ENCODE measurements around the gene ZNF789. TPM values are rescaled to one million over a fixed set of nuclear protein-coding genes. Genes with fewer than 3 reads are reported as not detected.

ZNF789 gene
- total and polyA plus RNA-seq, 2 donors (not counting 3 experiments of a cell fraction or from before 2014, with no cell fraction given): 11.6 to 21.6 TPM

- intact Hi-C loops (cut with micrococcal nuclease): no loop called here
- Histone ChIP-seq H3K4me2 (ENCODE audit: insufficient read depth, low read length) (no peak overlapping the region), H4K20me1 (replicated peaks; ENCODE audit: control insufficient read depth, extremely low read depth, insufficient read depth, low read length) (no peaks in the 10 kb centered on the region), H3K79me2 (ENCODE audit: control insufficient read depth, insufficient read depth, low read length) (no peaks in the 10 kb centered on the region), H3K9me3 (replicated peaks; ENCODE audit: control insufficient read depth, insufficient read depth, low read length) (no peaks in the 10 kb centered on the region), H3K27ac (ENCODE audit: insufficient read depth, low read depth, low read length) (no peak overlapping the region), H3K9ac (replicated peaks; ENCODE audit: extremely low read depth, insufficient read depth, low read length) (no peak overlapping the region), H3K4me3 (replicated peaks in 1 of 3; ENCODE audit: insufficient read depth in 1 of 3, low read depth in 1 of 3, low read length in 3 of 3) (no peak overlapping the region), H3K4me1 (ENCODE audit: control insufficient read depth, extremely low read depth, insufficient read depth, low read length) (no peaks in the 10 kb centered on the region), H2AFZ (ENCODE audit: low read depth, low read length) (no peak overlapping the region), H3K36me3 (ENCODE audit: control insufficient read depth in 2 of 2, extremely low read depth in 1 of 2, insufficient read depth in 2 of 2, low read length in 2 of 2) (peaks cover 13 to 56% of the 10 kb centered on the region in 2 experiments), H3K27me3 (ENCODE audit: control insufficient read depth in 2 of 2, insufficient read depth in 2 of 2, low read length in 2 of 2) (no peaks in the 10 kb centered on the region), H3K9me1 (replicated peaks; ENCODE audit: control insufficient read depth, extremely low read depth, insufficient read depth, low read length) (no peaks in the 10 kb centered on the region)
- DNase-seq (ENCODE audit: low read depth, low spot score) (no peak), FAIRE-seq (no peak)
- CTCF ChIA-PET: no interaction called here
- TF ChIP-seq GATA2 (IDR thresholded peaks at IDR 0.05; ENCODE audit: insufficient read depth, insufficient read length, low read depth, low read length) (no peak), FOS (IDR thresholded peaks at IDR 0.05; ENCODE audit: borderline replicate concordance, insufficient read depth, low read length) (no peak), JUN (IDR thresholded peaks at IDR 0.05; ENCODE audit: borderline replicate concordance, insufficient read depth, insufficient read length, low read depth) (no peak)
- POLR2A ChIA-PET: no interaction called here
- dilution Hi-C loops (cut with MboI; ENCODE audit: extremely low pct_ligation_motif_present, low sequenced_read_pairs): no loop called here
- BruUV-seq (replicated peaks): no TSS peak
Observed at GRCh38 chr7:99449326-99449725, 23.4 kb upstream of the ZNF789 start.

- Histone ChIP-seq H4K20me1 (replicated peaks; ENCODE audit: control insufficient read depth, extremely low read depth, insufficient read depth, low read length) (no peaks in the 10 kb centered on the region), H3K36me3 (ENCODE audit: control insufficient read depth in 2 of 2, extremely low read depth in 1 of 2, insufficient read depth in 2 of 2, low read length in 2 of 2) (peaks cover 9 to 63% of the 10 kb centered on the region in 2 experiments), H3K9me1 (replicated peaks; ENCODE audit: control insufficient read depth, extremely low read depth, insufficient read depth, low read length) (no peaks in the 10 kb centered on the region), H3K79me2 (ENCODE audit: control insufficient read depth, insufficient read depth, low read length) (no peaks in the 10 kb centered on the region), H3K4me1 (ENCODE audit: control insufficient read depth, extremely low read depth, insufficient read depth, low read length) (no peaks in the 10 kb centered on the region), H3K27me3 (ENCODE audit: control insufficient read depth in 2 of 2, insufficient read depth in 2 of 2, low read length in 2 of 2) (no peaks in the 10 kb centered on the region), H3K27ac (ENCODE audit: insufficient read depth, low read depth, low read length) (no peak overlapping the region), H3K4me3 (replicated peaks in 1 of 3; ENCODE audit: insufficient read depth in 1 of 3, low read depth in 1 of 3, low read length in 3 of 3) (no peak overlapping the region), H3K9me3 (replicated peaks; ENCODE audit: control insufficient read depth, insufficient read depth, low read length) (no peaks in the 10 kb centered on the region), H2AFZ (ENCODE audit: low read depth, low read length) (no peak overlapping the region), H3K4me2 (ENCODE audit: insufficient read depth, low read length) (no peak overlapping the region), H3K9ac (replicated peaks; ENCODE audit: extremely low read depth, insufficient read depth, low read length) (no peak overlapping the region)
- FAIRE-seq (no peak), DNase-seq (ENCODE audit: low read depth, low spot score) (no peak)
- BruUV-seq (replicated peaks): no TSS peak
- POLR2A ChIA-PET: no interaction called here
- dilution Hi-C loops (cut with MboI; ENCODE audit: extremely low pct_ligation_motif_present, low sequenced_read_pairs) (no loop called here), intact Hi-C loops (cut with micrococcal nuclease) (no loop called here)
- TF ChIP-seq MAX (IDR thresholded peaks at IDR 0.05; ENCODE audit: insufficient read depth, insufficient read length) (no peak), CTCF (IDR thresholded peaks at IDR 0.05; ENCODE audit: extremely low read depth in 1 of 2, insufficient read depth in 1 of 2, low read depth in 1 of 2, low read length in 2 of 2) (no peak), JUN (IDR thresholded peaks at IDR 0.05; ENCODE audit: borderline replicate concordance, insufficient read depth, insufficient read length, low read depth) (no peak), POLR2A (IDR thresholded peaks at IDR 0.05; ENCODE audit: low read depth, low read length) (no peak), POLR2AphosphoS5 (IDR thresholded peaks at IDR 0.05; ENCODE audit: insufficient read depth, low read depth, low read length) (no peak), FOS (IDR thresholded peaks at IDR 0.05; ENCODE audit: borderline replicate concordance, insufficient read depth, low read length) (no peak), MYC (IDR thresholded peaks at IDR 0.05; ENCODE audit: low read depth, low read length) (no peak), EZH2 (IDR thresholded peaks at IDR 0.05; ENCODE audit: borderline replicate concordance, low read depth, low read length, severe bottlenecking) (no peak), GATA2 (IDR thresholded peaks at IDR 0.05; ENCODE audit: insufficient read depth, insufficient read length, low read depth, low read length) (no peak)
- CTCF ChIA-PET: no interaction called here
Observed at GRCh38 chr7:99451936-99452335, 20.8 kb upstream of the ZNF789 start.
